Parathyroid adenoma (tissue), 2 donors: ENCODE results near the gene KRTAP5-6.

Experiments used
- H2AFZ ChIP-seq: fragments of 300-600 bp; sonication (generic); one replicate; pipeline ENCODE4 v1.7.0; 2017; ENCODE audit warnings: antibody characterized with exemption, mild to moderate bottlenecking
- H3K27ac ChIP-seq: fragments of 300-600 bp; sonication (generic); one replicate; pipeline ENCODE4 v1.7.0; 2017
- H3K27me3 ChIP-seq: fragments of 300-600 bp; sonication (generic); one replicate; pipeline ENCODE4 v1.7.0; 2017; ENCODE audit warnings: low read length; ENCODE audit not compliant: control insufficient read depth, insufficient read depth
- H3K36me3 ChIP-seq: fragments of 300-600 bp; sonication (generic); one replicate; pipeline ENCODE4 v1.7.0; 2017; ENCODE audit warnings: low read length; ENCODE audit not compliant: control insufficient read depth, insufficient read depth
- H3K4me1 ChIP-seq: fragments of 300-600 bp; sonication (generic); one replicate; pipeline ENCODE4 v1.7.0; 2017; ENCODE audit warnings: control low read depth
- H3K4me2 ChIP-seq: fragments of 300-600 bp; sonication (generic); one replicate; pipeline ENCODE4 v1.7.0; 2017; ENCODE audit warnings: low read length
- H3K4me3 ChIP-seq: fragments of 300-600 bp; sonication (generic); one replicate; pipeline ENCODE4 v1.7.0; 2017; ENCODE audit warnings: low read depth, low read length
- H3K79me2 ChIP-seq: fragments of 300-600 bp; sonication (generic); one replicate; pipeline ENCODE4 v1.7.0; 2017; ENCODE audit warnings: control low read depth
- H3K9ac ChIP-seq: fragments of 300-600 bp; sonication (generic); one replicate; pipeline ENCODE4 v1.7.0; 2017; ENCODE audit warnings: mild to moderate bottlenecking
- H3K9me3 ChIP-seq: fragments of 300-600 bp; sonication (generic); one replicate; pipeline ENCODE4 v1.7.0; 2017; ENCODE audit warnings: low read length; ENCODE audit not compliant: control insufficient read depth
- CTCF ChIP-seq: fragments of 300-600 bp; sonication (generic); IDR thresholded peaks from one replicate; pipeline ENCODE4 v1.7.0; 2017; ENCODE audit warnings: antibody characterized with exemption, mild to moderate bottlenecking
- donor health status: primary hyperparathyroidism.

Gene KRTAP5-6

GRCh38 chr11:1699771-1700170 is 2.8 kb downstream of the KRTAP5-6 start:
- TF ChIP-seq CTCF, result no peak
- no peak overlapping the region for H3K27ac ChIP-seq
- H3K4me1 ChIP-seq, result no peaks in the 10 kb centered on the region
- H3K4me2 ChIP-seq, result no peak overlapping the region
- H3K9ac ChIP-seq, result no peak overlapping the region
- H3K36me3 ChIP-seq, result no peaks in the 10 kb centered on the region
- no peaks in the 10 kb centered on the region for H3K79me2 ChIP-seq
- no peaks in the 10 kb centered on the region for H3K27me3 ChIP-seq
- no peak overlapping the region for H2AFZ ChIP-seq
- H3K4me3 ChIP-seq, result no peak overlapping the region
- no peaks in the 10 kb centered on the region for H3K9me3 ChIP-seq

GRCh38 chr11:1701091-1701807 is 4.3 kb downstream of the KRTAP5-6 start:
- H3K27me3 ChIP-seq, result no peaks in the 10 kb centered on the region
- H3K27ac ChIP-seq, result no peak overlapping the region
- no peak for TF ChIP-seq CTCF

GRCh38 chr11:1702506-1702905 is 5.5 kb downstream of the KRTAP5-6 start:
- Histone ChIP-seq H3K4me1 (no peaks in the 10 kb centered on the region), H3K9ac (no peak overlapping the region), H3K36me3 (no peaks in the 10 kb centered on the region), H3K4me3 (no peak overlapping the region), H2AFZ (no peak overlapping the region), H3K4me2 (no peak overlapping the region), H3K9me3 (no peaks in the 10 kb centered on the region), H3K79me2 (no peaks in the 10 kb centered on the region), H3K27ac (no peak overlapping the region), H3K27me3 (no peaks in the 10 kb centered on the region)
- TF ChIP-seq CTCF, result no peak

More at GRCh38 chr11:1701091-1701807, 4.3 kb downstream of the KRTAP5-6 start:
- no peaks in the 10 kb centered on the region for H3K4me1 ChIP-seq
- H3K79me2 ChIP-seq, result no peaks in the 10 kb centered on the region
- H3K9me3 ChIP-seq, result no peaks in the 10 kb centered on the region
- H2AFZ ChIP-seq, result no peak overlapping the region
- H3K9ac ChIP-seq, result no peak overlapping the region
- no peak overlapping the region for H3K4me3 ChIP-seq
- no peaks in the 10 kb centered on the region for H3K36me3 ChIP-seq
- H3K4me2 ChIP-seq, result no peak overlapping the region

- Histone ChIP-seq H3K4me3 (no peak overlapping the region), H3K27me3 (no peaks in the 10 kb centered on the region), H3K9me3 (no peaks in the 10 kb centered on the region), H3K36me3 (no peaks in the 10 kb centered on the region), H3K27ac (no peak overlapping the region), H3K9ac (no peak overlapping the region), H2AFZ (no peak overlapping the region), H3K4me1 (no peaks in the 10 kb centered on the region), H3K79me2 (no peaks in the 10 kb centered on the region), H3K4me2 (no peak overlapping the region)
- TF ChIP-seq CTCF, result no peak
Measured at GRCh38 chr11:1703146-1703545, 6.2 kb downstream of the KRTAP5-6 start.
